NCI-H2227 treated with DMSO at 0.1 percent for 48 hours (cell line): Measurements from ENCODE around the gene YIF1A.
"Not testable (repeated sequence)": the region's sequence is repeated elsewhere in the genome, so short reads cannot be mapped to it uniquely, and the experiment has no call there.

Source experiments
- DNase-seq: peaks from one replicate; lab custom pipeline; 2025; lab: John Stamatoyannopoulos, UW

YIF1A gene

DNA sequence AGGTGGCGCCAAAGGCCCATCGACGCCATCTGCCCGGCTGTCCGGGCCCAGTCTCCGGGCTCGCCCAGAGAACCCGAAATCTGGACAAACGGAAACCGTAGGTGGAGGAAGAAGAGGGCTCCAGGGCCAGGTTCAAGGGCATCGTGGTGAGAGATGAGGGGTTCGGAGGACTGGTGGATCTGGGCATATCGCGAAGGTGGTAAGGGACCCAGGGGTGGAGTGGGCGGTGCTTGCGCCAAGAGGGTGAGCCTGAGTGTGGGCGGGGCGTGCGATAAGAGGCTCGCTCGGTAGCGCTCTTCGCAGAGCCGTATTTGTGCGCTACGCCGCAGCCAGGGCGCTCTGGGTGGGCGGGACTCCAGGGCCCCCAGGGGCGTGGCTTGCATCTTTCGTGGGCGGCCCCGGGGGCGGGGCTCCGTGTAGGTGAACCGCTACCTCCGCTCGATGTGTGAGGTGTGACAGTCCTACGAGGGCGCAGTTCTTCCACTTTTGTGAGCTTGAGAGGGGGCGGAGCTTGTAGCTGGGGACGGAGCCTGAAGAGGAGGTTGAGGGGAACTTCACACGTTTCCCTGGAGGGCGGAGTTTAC, 23.1 kb upstream of the YIF1A start:
- peak; percentile 95 for DNase-seq

DNA sequence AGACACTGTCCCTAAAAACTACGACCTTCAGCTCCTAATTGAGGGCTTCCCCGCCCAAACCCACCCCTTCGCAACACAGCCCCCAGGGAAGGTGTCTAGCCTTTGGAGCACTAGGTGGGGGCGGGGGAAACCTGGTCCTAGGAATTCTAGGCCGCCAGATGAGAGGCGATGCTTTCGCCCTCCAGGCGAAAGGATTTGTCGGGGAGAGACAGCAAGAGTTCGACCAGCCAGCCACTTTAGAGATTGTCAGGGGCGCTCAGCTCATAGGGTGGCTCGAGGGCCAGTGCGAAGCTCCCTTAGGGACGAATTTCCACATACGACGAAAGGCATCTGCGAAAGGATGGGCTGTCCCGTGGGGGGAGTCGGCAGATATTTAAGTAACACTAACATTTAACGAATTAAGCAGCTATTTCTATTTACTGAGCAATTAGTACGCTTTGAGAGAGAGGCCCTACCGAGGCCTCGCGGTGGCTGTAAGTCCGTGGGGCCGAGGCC, 22.6 kb upstream of the YIF1A start:
- no peak for DNase-seq

DNA sequence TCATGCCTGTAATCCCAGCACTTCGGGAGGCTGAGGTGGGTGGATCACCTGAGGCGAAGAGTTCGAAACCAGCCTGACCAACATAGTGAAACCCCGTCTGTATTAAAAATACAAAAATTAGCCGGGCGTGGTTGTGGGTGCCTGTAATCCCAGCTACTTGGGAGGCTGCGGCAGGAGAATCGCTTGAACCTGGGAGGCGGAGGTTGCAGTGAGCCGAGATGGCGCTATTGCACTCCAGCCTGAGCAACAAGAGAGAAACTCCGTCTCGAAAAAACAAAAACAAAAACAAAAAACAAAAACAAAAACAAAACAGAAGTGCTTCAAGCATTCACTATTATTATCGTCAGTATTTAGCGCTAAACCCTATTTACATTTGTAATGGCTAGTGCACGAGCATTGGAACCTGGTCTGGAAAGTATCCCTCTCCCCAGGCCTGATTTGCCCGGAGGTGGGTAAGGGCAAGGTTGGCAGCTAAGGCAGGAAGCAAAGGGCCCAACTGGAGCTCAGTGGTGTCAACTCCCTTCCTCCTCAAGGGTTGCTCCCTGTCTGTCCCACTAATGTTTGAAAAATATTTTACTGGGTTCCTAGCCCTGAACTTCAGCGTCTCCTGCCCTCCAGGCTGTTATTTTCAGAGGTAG, 22.0 kb upstream of the YIF1A start:
- DNase-seq, result not testable (repeated sequence)

DNA sequence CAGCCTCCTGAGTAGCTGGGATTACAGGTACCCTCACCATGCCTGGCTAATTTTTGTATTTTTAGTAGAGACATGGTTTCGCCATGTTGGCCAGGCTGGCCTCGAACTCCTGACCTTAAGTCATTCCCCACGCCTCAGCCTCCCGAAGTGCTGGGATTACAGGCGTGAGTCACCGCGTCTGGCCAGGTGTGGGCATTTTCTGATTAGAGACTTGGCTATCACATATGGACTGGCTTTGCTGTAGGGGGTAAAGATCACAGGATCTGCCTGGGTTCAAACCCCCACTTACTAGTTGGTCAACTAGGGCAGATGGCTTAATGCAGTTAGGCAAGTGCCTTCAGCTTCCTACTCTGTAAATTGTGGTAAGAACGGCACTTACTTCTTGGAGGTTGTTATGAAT, 21.4 kb upstream of the YIF1A start:
- no peak for DNase-seq

DNA sequence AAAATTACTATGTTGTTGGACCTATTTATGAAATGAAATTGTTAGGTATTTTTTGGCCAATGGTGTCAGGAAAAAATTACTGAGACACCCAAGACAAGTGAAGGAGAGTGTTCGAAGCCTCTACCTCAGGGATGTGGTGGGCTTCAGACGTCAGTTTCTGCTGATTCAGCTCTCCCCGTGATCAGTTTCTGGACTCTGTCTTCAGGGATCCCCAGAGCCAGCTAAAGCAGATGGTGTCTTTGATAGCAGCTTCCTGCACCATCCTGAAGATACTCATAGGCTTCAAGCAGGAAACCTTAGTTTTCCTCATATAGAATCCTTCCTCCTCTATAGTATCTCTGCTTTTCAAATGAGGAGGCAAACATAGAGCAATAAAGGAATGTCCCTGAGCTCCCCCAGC, 20.5 kb upstream of the YIF1A start:
- DNase-seq, result no peak

DNA sequence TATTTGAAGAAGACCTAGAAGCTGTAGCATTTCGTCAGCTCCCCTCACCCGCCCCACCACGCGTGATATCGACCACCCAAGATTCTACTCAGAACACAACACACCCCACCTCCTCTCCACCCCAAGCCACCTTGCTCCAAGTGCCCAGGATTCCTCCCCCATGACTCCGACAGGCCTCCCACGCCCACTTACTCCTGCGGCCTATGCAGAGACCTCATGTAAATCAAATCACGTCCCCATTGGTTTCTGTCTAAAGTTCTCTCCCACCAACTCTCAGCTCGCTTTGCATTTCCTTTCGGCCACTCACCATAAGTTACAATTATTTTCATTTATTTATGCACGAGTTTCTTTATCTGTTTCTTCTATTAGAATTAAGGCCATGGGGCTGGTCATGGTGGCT, 13.7 kb upstream of the YIF1A start:
- no peak for DNase-seq

DNA sequence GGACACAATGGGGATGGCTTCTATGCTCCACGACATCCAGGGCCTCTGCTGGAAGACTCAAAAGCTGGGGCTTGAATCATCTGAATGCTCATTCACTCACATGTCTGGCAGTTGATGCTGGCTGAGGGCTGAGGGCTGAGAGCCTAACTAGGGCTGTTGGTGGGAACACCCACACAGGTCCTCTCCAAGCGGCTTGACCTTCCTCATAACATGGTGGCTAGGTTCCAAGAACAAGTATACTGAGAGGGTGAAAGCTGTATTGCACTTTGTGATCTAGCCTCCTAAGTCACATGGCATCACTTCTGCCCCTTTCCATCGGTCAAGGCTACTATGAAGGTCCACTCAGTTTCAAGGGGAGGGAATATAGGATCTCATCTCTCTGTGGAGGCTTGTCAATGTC, 10.2 kb upstream of the YIF1A start:
- no peak for DNase-seq

DNA sequence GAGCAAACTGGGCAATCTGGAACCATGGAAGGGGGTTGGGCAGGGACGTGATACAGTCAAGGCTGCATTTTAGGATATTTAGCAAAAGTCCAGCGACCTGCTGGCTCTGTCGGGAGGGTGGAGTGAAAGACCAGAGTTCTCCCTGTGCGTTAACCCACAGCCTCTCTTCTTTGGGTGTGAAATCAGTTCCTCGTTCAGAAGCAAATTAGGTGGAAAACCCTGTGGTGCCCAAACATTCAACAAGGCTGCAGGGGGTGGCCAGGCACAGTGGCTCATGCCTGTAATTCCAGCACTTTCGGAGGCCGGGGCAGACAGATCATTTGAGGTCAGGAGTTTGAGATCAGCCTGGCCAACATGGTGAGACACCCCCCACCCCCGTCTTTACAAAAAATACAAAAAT, 8.7 kb upstream of the YIF1A start:
- no peak for DNase-seq

DNA sequence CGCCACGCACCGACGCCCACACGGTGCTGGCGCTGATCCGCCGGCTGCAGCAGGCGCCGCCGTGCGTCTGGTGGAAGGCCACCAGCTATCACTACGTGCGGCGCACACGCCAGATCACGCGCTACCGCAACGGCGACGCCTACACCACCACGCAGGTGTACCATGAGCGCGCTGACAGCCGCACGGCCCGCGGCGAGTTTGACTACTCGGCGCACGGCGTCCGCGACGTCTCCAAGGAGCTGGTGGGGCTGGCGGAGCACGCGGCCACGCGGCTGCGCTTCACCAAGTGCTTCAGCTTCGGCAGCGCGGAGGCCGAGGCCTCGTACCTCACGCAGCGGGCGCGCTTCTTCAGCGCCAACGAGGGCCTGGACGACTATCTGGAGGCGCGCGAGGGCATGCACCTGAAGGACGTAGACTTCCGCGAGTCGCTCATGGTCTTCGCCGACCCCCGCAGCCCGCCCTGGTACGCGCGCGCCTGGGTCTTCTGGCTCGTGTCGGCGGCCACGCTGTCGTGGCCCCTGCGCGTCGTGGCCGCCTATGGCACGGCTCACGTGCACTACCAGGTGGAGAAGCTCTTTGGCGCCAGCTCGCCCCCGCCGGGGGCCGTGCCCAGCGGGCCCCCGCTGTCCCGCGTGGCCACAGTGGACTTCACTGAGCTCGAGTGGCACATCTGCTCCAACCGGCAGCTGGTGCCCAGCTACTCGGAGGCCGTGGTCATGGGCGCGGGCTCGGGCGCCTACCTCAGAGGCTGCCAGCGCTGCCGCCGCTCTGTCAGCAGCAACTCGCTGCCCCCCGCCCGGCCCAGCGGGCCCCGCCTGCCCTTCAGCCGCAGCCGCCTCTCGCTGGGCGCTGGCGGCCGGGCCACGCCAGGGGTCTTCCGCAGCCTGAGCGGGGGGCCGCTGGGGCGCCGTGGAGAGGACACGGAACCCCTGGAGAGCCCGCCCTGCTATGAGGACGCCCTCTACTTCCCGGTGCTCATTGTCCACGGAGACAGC, 6.0 kb upstream of the YIF1A start:
- no peak for DNase-seq

DNA sequence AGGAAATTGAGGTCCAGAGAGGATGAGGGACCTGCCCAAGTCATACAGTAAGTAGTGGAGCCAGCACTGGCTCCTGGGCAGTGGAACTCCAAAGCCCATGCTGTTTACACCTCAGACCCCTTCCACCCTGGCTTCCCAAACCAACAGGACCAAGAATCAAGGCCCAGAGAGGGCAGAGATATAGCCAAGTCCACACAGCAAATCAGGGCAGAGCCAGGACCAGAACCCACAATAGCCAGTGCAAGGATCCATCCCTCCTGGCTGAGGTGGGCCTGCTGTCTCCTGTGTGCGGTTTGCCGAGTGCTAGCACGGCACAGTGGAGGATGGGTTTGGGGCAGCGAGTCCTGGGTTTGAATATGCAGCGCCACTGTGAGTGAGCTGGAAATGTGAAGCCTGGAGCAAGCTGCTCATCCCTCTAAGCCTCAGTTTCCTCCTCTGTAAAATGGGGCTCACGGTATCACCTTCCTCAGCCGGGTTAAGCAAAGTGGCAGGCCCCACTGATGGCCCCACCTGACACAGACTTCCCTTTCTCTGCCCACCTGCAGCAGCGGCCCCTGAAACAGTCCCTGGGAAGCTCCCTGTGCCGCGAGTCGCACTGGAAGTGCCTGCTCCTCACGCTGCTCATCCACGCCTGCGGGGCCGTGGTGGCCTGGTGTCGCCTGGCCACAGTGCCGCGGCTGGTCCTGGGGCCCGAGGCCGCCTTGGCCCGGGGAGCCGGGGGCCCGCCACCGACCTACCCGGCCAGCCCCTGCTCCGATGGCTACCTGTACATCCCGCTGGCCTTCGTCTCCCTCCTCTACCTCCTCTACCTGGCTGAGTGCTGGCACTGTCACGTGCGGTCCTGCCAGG, 5.1 kb upstream of the YIF1A start:
- DNase-seq, result no peak

DNA sequence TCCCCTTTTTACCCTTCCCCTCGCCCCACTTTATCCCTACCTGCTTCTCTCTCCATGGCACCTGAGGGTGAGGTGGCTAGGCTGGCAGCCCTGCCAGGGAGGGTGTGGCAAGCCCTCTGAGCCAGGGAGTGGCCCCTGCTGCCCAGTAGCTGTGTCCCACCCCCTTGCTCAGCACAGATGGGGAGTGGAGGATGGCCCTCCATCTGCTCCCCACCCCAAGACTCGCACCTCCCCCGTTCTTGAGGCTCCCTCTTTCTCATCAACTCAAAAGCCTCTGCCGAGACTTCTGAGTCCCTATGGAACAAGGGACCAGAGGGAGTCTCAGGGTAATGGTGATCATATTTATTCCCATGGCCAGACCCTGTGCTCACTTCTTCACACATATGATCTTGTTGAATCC, 4.4 kb upstream of the YIF1A start:
- DNase-seq, result no peak

DNA sequence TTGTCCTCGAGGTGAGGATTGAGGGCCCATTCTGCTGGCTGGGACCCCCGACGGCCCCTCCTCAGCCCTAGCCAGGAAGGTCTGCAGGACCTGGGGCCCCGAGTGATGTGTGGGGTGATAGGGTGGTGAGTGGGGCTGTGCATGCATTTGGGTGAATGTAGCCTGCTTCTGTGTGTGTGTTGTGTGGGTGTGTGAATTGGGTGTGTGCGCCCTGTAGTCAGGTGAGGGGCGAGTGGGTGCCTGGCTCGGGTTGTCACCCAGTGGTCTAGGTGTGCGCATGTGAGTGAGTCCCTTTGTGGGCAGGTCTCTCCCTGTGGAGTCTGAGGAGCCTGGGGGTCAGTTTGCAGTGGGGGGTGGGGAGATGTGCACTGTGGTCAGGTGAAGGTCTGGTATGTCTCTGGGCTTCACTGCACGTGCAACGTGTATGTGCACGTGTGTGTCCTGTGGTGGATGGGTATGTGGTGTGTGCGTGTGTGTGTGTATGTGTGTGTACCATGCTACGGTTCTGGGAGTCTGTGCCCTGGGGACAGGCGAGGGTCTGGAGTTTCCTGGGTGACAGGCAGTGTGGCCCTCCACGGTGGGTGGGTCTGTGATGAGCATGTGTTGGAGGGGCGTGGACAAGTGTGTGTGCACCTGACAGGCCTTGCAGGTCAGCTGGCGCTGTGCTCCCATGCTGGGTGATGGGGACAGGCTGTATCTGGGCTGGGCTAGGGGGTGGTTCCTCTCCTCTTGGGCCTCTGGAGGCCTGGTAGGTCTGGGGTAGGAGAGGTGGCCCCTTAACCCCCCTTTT, 3.8 kb upstream of the YIF1A start:
- no peak for DNase-seq

DNA sequence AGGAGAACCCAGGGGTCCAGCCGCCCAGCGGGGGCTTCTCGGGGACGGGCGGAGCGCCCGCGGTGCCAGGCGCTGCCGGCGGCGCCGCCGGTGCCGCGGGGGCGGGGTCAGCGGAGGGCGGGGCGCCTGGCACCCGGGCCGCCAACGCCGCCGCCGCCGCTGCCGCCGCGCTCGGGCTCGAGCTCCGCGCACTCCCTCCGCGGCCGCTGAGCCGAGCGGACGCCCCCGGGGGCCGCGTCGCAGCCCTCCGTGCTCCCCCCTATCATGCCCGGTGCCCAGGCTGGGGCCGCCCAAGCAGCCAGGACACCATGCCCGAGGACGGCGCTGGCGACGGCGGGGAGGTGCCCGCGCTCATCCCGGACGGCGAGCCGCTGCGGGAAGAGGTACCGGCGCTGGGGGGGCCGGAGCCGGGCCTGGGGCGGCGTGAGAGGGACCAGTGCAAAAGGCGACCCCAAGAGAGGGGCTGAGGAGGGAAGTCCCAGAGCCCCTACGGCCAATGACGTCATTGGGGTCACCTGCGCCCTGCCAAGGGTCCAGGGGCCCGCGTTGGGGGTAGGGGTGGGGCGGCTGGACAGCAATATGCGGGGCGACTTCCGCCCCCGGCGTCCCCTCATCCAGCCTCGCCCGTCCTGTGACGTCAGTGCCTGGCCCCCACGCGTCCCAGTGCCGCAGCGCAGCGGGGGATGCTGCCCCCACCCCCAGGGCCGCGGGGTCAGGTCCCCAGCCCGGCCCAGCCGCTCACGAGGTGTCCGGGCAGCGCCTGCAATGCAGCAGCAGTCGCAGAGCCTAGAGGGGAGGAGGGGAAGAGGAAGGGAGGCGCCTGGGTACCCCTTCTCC, 3.0 kb upstream of the YIF1A start, which contains the start of gene TMEM151A:
Gene TMEM151A, plus strand, starts transcription at position 189 of the 837 bp plus-strand sequence. Its CDS starts 120 bp downstream, at position 309.
- DNase-seq, result peak; percentile 22

DNA sequence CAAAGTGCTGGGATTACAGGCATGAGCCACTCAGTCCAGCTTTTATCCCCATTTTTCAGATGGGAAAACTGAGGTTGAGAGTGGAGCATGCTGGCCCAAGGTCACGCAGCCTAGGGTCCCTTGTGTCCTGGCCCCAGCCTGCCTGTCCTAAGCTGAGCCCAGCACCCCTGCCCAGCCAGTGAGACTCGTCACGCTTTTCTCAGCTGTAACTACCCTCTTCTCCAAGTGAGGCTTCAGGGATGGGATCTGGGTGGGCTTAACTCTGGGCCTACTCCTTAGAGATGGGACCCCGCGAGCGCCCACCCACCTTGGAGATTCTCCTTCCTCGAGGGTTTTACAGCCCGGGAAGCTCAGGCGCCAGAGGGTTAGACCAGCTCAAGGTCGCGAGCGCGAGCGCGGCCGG, 2.4 kb upstream of the YIF1A start:
- DNase-seq, result no peak

DNA sequence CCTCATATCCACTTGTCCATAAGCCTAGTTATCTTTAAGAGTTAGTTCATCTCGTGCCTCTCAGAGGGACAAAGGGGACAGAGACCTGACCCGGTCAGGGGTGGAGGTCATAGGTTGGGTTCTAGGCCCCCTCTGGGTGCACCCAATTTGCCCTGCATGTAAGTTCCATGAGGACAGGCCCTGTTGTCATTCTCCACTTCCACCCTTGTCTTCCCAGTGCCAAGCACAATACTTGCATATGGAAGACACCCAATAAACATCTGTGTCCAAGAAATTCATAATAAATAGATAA, 1.3 kb upstream of the YIF1A start:
- no peak for DNase-seq

DNA sequence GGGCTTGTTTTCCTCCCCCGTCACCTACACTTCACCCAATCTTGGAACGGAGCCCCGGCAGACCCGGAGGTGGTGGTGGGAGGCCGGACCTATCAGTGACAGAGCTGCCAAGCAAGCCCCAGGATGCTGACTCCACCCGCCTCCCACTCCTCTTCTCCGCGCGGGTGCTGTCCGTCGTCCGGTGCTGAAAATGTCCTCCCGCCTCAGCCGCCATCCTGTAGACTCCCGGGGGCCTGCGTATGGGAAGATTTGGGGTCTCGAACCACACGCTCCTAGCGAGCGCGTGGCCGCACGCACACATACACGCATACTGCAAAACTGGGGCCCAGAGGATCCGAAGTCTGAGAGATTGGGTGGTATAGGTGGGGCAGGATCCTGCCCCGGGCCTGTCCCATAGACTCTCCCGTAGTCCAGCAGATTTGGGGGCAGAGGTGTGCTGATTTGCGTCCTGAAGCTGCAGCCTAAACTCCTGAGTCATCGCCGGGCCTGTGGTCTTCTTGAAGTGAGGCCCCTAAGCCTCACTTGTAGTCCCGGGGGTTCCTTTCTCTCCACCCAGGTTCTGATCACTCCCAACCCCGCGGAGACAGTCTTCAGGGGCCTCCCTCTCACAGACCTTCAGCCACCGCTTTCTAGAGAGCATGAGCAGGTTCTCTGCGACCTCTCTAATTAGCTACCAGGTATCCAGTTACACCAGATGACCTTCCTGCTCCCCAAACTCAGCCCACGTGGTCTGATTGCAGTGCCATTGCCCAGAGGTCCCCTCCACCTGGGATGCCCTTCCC, 796 bp upstream of the YIF1A start:
- peak; percentile 83 for DNase-seq

DNA sequence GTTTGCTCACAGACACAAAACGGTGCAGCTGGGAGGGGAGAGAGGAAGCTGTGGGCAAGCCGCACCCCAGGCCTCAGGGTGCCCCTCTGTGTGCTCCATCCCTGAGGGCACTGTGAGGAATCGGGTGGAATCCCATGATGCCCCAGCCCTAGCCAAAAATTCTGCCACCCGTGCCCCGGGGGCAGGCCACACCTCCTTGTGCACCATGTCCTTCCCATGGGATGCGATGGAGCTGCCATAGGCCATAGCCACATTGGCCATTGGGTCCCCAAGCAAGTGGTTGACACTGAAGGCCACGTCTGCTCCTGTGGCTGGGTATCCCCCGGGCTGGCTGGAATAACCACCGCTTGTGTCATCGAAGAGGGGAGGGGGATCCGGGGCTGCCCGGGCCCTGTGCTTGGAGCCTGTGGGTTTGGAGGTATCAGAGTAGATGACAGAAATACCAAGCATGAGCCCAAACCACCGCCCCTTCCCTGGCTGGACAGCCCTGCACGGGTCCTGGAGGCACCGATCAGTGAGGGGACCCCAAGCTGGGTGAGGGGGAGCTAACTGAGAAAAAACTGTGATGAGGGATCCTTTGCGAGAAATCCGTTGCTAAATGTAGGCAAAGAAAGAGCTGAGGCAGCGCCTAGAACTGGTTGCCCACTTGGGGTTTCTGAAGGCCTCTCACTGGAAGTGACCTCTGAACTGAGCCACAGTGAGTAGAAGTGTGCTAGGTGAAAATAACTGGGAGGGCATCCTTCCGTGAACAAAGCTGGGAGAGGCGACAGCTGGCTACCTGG, 863 bp downstream of the YIF1A start:
- no peak for DNase-seq

DNA sequence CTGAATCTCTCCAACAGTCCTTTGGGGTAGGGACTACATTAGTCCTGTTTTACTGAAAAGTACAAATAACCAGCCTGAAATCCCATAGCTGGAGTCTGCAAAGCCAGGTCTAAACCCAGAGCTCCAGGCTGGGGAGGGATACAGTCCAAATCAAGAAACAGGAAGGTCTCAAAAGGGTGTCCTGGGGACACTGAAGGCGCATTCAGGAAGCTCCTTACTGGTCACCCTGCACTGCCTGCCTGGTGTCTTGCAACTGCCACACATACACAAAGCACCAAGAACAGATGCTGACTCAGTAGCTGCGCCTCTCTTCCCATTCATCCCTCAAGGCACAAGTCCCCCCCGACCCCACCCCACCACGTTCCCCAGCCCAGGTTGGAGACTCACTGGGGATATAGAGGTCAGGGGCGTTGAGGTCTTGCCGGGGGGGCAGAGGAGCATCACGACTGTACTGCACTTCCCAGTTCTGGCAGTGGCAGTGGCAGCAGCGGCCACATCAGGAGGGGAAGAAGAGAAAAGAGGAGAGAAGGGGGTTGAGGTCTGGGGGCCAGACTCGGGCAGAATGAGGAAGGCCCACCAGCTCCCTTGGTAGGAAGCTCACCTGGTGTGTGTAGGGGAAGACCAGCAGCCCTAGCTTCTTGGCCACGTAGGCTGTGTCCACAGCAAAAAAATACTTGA, 1.6 kb downstream of the YIF1A start:
- DNase-seq, result no peak
